Esophagus (tissue), 2 donors: Measurements from ENCODE around the gene SORCS2. TPM values are rescaled to one million over a fixed set of nuclear protein-coding genes. Genes with fewer than 3 reads are reported as not detected.

ENCODE experiments used
- H3K27ac ChIP-seq, 2 donors: one replicate each; pipeline ENCODE4 v1.5.1; 2013; ENCODE audit warnings: low read depth in 2 of 2, mild to moderate bottlenecking in 2 of 2, inconsistent platforms in 1 of 2, low read length in 1 of 2, moderate library complexity in 1 of 2
- H3K27me3 ChIP-seq, 2 donors: one replicate each; pipeline ENCODE4 v1.6.1; 2013; ENCODE audit warnings: low read length in 2 of 2, control low read depth in 1 of 2, mild to moderate bottlenecking in 1 of 2; ENCODE audit not compliant: insufficient read depth in 2 of 2, control insufficient read depth in 1 of 2
- H3K36me3 ChIP-seq, 2 donors: one replicate each; pipeline ENCODE4 v1.6.1; 2013; ENCODE audit warnings: low read length in 1 of 2; ENCODE audit not compliant: control insufficient read depth in 2 of 2, insufficient read depth in 2 of 2
- H3K4me1 ChIP-seq, 2 donors: one replicate each; pipeline ENCODE4 v1.6.1; 2013; ENCODE audit warnings: low read length in 1 of 2; ENCODE audit not compliant: control insufficient read depth in 2 of 2, insufficient read depth in 2 of 2
- H3K4me3 ChIP-seq, 2 donors: one replicate each; pipeline ENCODE4 v1.5.1; 2013; ENCODE audit warnings: low read length in 2 of 2, mild to moderate bottlenecking in 2 of 2, low read depth in 1 of 2, moderate library complexity in 1 of 2
- H3K9me3 ChIP-seq, 2 donors: one replicate each; pipeline ENCODE4 v1.6.1; 2013; ENCODE audit warnings: mild to moderate bottlenecking in 2 of 2, low read depth in 1 of 2, low read length in 1 of 2, moderate library complexity in 1 of 2; ENCODE audit not compliant: control insufficient read depth in 2 of 2, insufficient read depth in 1 of 2
- WGBS, 2 donors: extraction: QIAGEN DNeasy Blood & Tissue Kit; methylation state at CpG; one replicate each; pipeline ENCODE4 v1.1.7; 2013; 5-methylcytosine and 5-hydroxymethylcytosine counted together
- polyA plus RNA-seq, 2 donors: library from polyadenylated mRNA; stranded (reverse); fragments of 200-250 nt; gene quantifications; one replicate each; pipeline ENCODE4 v1.2.3, GENCODE V29; 2013
- donor health status: healthy with polysubstance abuse.
- donor health status: Bipolar disorder and iron deficiency.

Gene SORCS2
- polyA plus RNA-seq, 2 donors, result 1.1 to 1.2 TPM

DNA sequence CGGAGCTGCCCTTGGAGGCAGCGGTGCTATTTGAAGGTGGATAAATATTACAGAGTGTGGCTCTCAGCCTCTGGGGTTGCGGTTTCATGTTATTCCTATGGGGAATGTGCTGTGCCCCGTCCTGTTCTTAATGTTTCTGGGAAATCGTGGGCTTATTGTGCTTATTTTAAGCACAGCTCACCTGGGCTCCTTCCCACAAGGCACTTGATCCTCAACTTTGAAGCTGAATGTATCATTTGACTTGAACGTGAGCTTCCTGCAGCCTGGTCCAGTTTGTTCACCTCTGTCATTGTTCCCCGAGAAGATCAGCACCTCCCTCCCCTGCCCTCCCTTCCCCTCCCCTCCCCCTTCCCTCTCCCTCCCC is 3.9 kb downstream of the SORCS2 start:
- Histone ChIP-seq H3K4me3 (no peak overlapping the region), H3K4me1 (peaks cover 6 to 14% of the 10 kb centered on the region in 2 donors), H3K36me3 (no peaks in the 10 kb centered on the region), H3K27ac (no peak overlapping the region), H3K27me3 (peaks cover 0 to 8% of the 10 kb centered on the region in 2 donors), H3K9me3 (peaks cover 0 to 2% of the 10 kb centered on the region in 2 donors)
- WGBS, 2 donors, result 32 to 37% methylated on average over 7 of the region's 7 CpGs

DNA sequence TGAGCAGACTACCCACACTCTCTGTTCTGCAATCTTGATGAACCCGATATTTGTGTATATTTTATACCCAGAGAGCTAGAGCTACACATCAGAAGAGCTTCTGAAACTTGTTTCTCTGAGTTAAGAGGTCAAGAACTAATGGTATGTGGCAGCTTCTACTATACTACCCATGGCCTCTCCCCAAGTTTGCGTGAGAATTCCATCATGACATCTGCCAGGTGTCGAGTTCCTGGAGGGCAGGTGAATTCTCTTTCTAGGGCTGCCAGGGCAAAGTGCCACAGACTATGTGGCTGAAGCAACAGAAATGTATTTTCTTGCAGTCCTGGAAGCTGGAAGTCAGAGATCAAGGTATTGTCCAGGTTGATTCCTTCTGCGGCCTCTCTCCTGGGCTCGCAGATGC is 4.4 kb downstream of the SORCS2 start:
- WGBS, 2 donors, result 47 to 58% methylated on average over 5 of the region's 5 CpGs
- H3K4me1 ChIP-seq, result peaks cover 6 to 14% of the 10 kb centered on the region in 2 donors
- no peak overlapping the region for H3K4me3 ChIP-seq
- peaks cover 0 to 8% of the 10 kb centered on the region in 2 donors for H3K27me3 ChIP-seq
- no peaks in the 10 kb centered on the region for H3K36me3 ChIP-seq
- H3K9me3 ChIP-seq, result peaks cover 0 to 2% of the 10 kb centered on the region in 2 donors
- H3K27ac ChIP-seq, result no peak overlapping the region

DNA sequence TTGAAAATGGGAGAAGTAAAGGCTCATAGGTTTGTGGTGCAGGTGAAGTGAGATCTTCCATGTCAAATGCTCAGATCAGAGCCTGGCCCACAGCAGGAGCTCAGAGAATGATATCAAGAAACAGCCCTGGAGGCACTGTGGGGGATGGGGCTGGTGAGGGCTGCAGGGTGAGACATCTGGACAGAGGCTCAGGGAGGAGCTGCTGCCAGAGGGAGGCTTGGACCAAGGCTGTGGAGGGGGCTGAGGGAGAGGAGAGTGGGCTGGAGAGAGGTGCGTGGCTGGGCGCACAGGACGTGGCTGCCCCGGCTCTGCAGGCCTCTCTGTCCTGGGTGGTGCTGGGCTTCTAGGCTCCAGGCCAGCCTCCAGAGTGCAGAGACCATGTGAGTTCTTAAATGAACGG is 5.6 kb downstream of the SORCS2 start:
- Histone ChIP-seq H3K27ac (no peak overlapping the region), H3K36me3 (no peaks in the 10 kb centered on the region), H3K9me3 (peaks cover 0 to 2% of the 10 kb centered on the region in 2 donors), H3K4me1 (peaks cover 6 to 14% of the 10 kb centered on the region in 2 donors), H3K4me3 (no peak overlapping the region), H3K27me3 (peaks cover 0 to 7% of the 10 kb centered on the region in 2 donors)
- WGBS, 2 donors, result 81 to 84% methylated on average over 5 of the region's 5 CpGs

DNA sequence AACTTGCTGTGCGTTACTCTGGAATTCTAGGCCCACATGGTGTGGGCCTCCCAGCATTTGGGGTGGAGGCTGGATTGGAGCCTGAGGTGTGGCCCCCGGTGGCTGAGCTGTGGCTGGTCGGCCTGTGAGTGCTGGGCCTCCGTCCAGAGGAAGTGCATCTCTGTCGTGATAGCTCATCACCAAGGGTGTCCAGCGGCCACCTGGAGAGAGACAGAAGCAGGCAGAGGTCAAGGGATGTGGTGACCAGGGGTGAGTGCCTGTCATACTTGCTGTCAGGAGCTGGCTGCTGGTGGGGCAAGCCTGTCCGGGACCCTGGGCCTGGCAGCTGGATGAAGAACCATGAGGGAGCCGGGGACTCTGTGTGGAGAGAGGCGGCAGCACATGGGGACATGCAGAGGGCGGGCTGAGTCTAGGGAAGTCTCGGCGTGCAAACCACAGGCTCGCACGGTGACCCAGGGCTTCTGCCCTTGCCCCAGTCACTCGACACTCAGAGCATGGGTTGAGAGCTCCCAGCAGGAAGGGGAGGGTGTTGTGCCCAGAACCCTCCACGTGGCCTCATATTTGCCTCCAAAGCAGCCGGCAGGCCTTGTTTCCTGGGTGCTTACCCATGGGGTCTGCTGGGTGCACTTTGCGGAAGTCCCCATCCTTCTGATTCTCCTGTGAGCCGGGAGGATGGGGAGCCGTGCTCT is 6.2 kb downstream of the SORCS2 start:
- peaks cover 0 to 4% of the 10 kb centered on the region in 2 donors for H3K27me3 ChIP-seq
- H3K27ac ChIP-seq, result no peak overlapping the region
- WGBS, 2 donors, result 76 to 85% methylated on average over 20 of the region's 20 CpGs
- H3K36me3 ChIP-seq, result no peaks in the 10 kb centered on the region
- no peak overlapping the region for H3K4me3 ChIP-seq
- H3K9me3 ChIP-seq, result no peaks in the 10 kb centered on the region
- peaks cover 6 to 10% of the 10 kb centered on the region in 2 donors for H3K4me1 ChIP-seq

DNA sequence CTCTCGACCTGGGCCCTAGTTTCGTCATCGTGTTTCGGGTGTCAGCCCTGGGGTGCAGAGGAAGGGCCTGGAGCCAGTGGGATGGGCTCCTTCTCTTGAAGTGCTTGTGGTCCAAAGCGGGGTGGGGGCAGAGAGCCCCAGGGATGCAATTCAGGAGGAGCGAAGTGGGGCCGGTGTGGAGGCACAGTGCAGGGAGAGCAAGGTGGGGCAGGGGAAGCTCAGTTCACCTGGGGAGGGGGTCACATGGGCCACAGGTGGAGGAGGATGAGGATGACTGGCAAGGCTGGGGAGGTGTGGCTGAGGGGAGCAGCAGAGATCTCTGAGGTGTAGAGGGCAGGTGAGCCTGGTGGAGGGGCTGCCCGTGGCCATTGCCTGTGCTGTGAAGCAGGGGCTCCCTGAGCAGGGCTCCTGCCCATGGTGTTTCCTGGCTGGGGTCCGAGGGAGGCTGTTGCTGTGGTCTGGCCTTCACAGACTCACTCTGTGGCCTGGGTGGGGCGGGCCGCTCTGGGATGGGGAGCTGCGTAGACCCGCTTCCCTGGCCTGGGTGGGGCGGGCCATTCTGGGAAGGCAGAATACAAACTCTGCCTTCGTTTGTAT is 6.9 kb downstream of the SORCS2 start:
- H3K36me3 ChIP-seq, result no peaks in the 10 kb centered on the region
- no peaks in the 10 kb centered on the region for H3K9me3 ChIP-seq
- H3K4me3 ChIP-seq, result no peak overlapping the region
- H3K27ac ChIP-seq, result no peak overlapping the region
- H3K4me1 ChIP-seq, result peaks cover 3 to 10% of the 10 kb centered on the region in 2 donors
- H3K27me3 ChIP-seq, result no peaks in the 10 kb centered on the region
- 82 to 83% methylated on average over 13 to 15 of the region's 15 CpGs for WGBS, 2 donors

DNA sequence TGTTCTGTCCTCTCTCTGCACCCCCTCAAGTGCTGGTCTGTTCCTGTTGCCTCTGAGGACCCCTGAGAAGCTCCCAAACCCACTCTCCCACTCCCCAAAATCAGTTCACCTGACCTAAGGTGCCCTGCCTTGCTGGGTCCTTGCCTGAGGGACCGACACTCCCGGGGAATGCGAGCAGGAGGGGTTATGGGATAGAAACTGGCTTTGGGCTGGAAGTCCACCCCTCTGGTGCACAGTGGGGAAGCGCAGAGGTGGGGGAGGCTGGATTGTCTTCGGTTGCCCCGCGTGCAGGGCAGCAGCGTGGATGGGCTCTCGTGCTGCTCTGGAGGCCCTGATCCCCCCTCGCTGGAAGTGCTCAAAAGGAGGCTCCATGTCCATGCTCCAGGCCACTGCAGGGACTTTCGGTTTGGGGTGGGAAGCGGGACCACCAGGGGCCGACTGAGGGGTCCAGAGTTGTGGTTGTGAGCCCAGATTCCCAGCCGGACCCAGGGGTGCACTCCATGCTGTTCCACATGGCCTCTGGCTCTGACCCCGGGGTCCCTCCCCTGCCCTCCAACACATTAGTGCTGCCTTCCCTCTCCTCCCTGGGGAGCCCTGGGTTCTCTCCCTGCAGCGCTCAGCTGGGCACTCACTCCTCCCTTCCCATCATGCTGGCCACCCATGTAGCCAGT is 7.6 kb downstream of the SORCS2 start:
- no peaks in the 10 kb centered on the region for H3K36me3 ChIP-seq
- 77 to 87% methylated on average over 16 of the region's 16 CpGs for WGBS, 2 donors
- H3K27ac ChIP-seq, result no peak overlapping the region
- H3K9me3 ChIP-seq, result no peaks in the 10 kb centered on the region
- H3K27me3 ChIP-seq, result no peaks in the 10 kb centered on the region
- no peak overlapping the region for H3K4me3 ChIP-seq
- H3K4me1 ChIP-seq, result peaks cover under 1 to 7% of the 10 kb centered on the region in 2 donors

DNA sequence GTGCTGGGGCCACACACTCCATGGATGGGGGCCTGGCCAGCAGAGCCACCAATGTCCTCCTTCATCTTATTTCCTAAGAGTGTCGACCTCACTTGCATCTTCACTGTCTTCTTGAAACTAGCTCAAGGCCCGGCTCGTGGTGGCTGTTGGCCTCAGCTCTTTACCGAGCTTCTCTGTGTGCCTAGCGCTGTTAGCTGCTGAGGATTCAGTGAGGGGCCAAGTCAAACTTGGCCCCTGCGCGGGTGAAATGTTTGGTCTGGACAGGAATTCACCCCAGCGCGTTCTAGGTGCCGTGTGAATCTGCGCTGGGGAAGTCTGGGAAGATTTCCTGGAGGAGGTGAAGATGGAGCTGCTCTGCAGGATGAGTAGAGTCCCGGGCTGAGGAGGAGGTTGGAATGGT is 8.5 kb downstream of the SORCS2 start:
- Histone ChIP-seq H3K36me3 (no peaks in the 10 kb centered on the region), H3K27ac (no peak overlapping the region), H3K4me3 (no peak overlapping the region), H3K27me3 (no peaks in the 10 kb centered on the region), H3K4me1 (peaks cover 0 to 2% of the 10 kb centered on the region in 2 donors), H3K9me3 (no peaks in the 10 kb centered on the region)
- 86 to 93% methylated on average over 12 of the region's 12 CpGs for WGBS, 2 donors

DNA sequence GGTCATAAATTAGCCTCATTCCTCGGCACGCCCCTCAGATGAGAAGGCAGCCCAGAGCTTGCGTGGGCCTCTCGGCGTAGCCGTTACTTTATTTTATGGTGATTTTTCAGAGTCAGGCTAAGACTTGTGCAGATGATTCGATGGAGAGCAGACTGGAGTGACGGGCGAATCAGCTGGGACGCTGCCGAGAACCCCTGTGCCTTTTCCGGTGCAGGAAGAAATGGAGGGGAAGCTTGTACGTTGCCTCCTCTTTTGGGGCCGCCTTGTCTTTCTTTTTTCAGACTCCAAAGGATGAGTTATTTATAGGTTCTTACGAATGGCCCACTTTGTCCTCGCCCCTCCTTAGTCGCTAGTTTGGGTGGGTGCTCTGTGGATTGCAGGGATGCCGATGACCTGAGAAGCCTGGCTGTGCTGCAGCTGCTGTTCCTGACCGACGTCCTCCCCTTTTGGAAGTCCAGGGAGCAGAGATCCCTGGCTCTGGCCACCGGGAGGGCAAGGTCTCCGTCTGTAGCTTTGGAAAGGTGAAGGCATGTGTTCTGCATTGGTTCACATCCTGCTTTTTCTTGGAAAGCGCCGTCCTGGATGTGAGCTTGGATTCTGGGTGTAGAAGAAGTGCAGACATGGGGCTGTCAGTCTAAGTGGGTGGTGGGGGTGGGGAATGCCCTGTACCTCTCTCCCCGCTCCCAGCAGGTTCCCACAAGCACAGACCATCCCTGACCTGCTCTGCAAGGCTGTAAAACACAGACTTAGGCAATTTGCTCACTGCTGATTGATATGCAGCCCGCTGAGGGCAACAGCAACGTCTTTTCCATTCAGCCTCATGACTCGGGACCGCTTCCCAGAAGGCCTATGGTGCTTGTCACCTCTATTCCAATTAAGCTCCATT is 9.3 kb downstream of the SORCS2 start:
- no peak overlapping the region for H3K4me3 ChIP-seq
- H3K27ac ChIP-seq, result no peak overlapping the region
- 69 to 75% methylated on average over 29 of the region's 29 CpGs for WGBS, 2 donors
- H3K36me3 ChIP-seq, result no peaks in the 10 kb centered on the region
- H3K4me1 ChIP-seq, result peaks cover 2 to 6% of the 10 kb centered on the region in 2 donors
- H3K27me3 ChIP-seq, result no peaks in the 10 kb centered on the region
- no peaks in the 10 kb centered on the region for H3K9me3 ChIP-seq

DNA sequence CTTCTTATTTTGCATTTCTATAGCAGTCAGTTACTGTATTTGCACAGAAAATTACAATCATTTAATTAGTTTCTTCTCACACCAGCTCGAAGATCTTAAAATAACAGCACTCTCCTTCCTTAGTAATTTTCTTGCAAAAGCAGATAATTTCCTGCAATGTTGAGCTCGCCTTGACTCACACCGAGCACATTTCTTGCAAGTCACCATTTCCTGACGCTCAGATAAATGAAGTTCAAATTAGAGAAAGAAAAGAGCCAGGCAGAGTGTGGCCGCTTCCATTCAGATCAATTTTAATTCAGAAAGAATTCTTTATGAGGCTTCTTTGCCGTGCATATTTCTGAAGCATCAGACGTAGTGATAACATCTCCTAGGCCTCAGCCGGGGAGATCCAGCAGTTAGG is 10.1 kb downstream of the SORCS2 start:
- Histone ChIP-seq H3K27me3 (no peaks in the 10 kb centered on the region), H3K9me3 (no peaks in the 10 kb centered on the region), H3K4me1 (peaks cover 6% of the 10 kb centered on the region in 2 donors), H3K36me3 (no peaks in the 10 kb centered on the region), H3K4me3 (no peak overlapping the region), H3K27ac (no peak overlapping the region)
- WGBS, 2 donors, result 77 to 83% methylated on average over 8 of the region's 8 CpGs
